Smooth muscle cell (in vitro differentiated cells): ENCODE data around the gene USH2A. TPM values are rescaled to one million over a fixed set of nuclear protein-coding genes. Genes with fewer than 3 reads are reported as not detected.

Experiments used
- DNase-seq: peaks from one replicate; lab custom pipeline; 2025; ENCODE audit not compliant: unreplicated experiment; lab: John Stamatoyannopoulos, UW
- H2AFZ ChIP-seq: fragments of 200-600 bp; sonication (generic); 2 replicates; pipeline ENCODE4 v1.6.0; 2016; ENCODE audit warnings: antibody characterized with exemption, low read depth, mild to moderate bottlenecking
- H3F3A ChIP-seq: fragments of 200-600 bp; sonication (generic); 2 replicates; pipeline ENCODE4 v1.6.0; 2017; ENCODE audit warnings: antibody characterized with exemption, low read depth
- H3K27ac ChIP-seq: fragments of 200-600 bp; sonication (generic); 2 replicates; pipeline ENCODE4 v1.5.1; 2016; ENCODE audit warnings: low read depth, mild to moderate bottlenecking
- H3K27me3 ChIP-seq: fragments of 200-600 bp; sonication (generic); 2 replicates; pipeline ENCODE4 v1.6.1; 2016; ENCODE audit warnings: low read depth, mild to moderate bottlenecking
- H3K36me3 ChIP-seq: fragments of 200-600 bp; sonication (generic); 2 replicates; pipeline ENCODE4 v1.5.1; 2016; ENCODE audit warnings: low read depth
- H3K4me1 ChIP-seq: fragments of 200-600 bp; sonication (generic); 2 replicates; pipeline ENCODE4 v1.5.1; 2016; ENCODE audit warnings: low read depth
- H3K4me2 ChIP-seq: fragments of 200-600 bp; sonication (generic); 2 replicates; pipeline ENCODE4 v1.6.0; 2016; ENCODE audit warnings: mild to moderate bottlenecking
- H3K4me3 ChIP-seq: fragments of 200-600 bp; sonication (generic); 2 replicates; pipeline ENCODE4 v1.5.1; 2016; ENCODE audit warnings: mild to moderate bottlenecking
- H3K79me2 ChIP-seq: fragments of 200-600 bp; sonication (generic); 2 replicates; pipeline ENCODE4 v1.6.0; 2016; ENCODE audit warnings: low read depth, mild to moderate bottlenecking
- H3K9ac ChIP-seq: fragments of 200-600 bp; sonication (generic); 2 replicates; pipeline ENCODE4 v1.6.0; 2016; ENCODE audit warnings: low read depth
- H3K9me3 ChIP-seq: fragments of 200-600 bp; sonication (generic); replicated peaks from 2 replicates; pipeline ENCODE4 v1.5.1; 2016; ENCODE audit warnings: low read depth
- H4K20me1 ChIP-seq: fragments of 200-600 bp; sonication (generic); 2 replicates; pipeline ENCODE4 v1.6.0; 2016; ENCODE audit warnings: low read depth
- WGBS: methylation state at CpG from one replicate; pipeline ENCODE4 v1.1.7; 2016; ENCODE audit warnings: low lambda C conversion rate; 5-methylcytosine and 5-hydroxymethylcytosine counted together
- polyA plus RNA-seq: library from polyadenylated mRNA; unstranded; fragments of >200 nt; fragmentation: Nextera tagmentation; extraction: Ambion mirVana; gene quantifications from 2 replicates; pipeline ENCODE4 v1.2.1, GENCODE V29; 2016
- total RNA-seq: library from RNA; depleted of rRNA; stranded (reverse); fragments of >200 nt; gene quantifications from 2 replicates; pipeline ENCODE4 v1.2.3, GENCODE V29; 2014
- TF ChIP-seq, protein P1 (sequence below): fragments of 200-600 bp; sonication (generic); IDR thresholded peaks from 2 replicates; pipeline ENCODE4 v1.5.1; 2017; ENCODE audit warnings: borderline replicate concordance, mild to moderate bottlenecking, antibody characterized with exemption; ENCODE audit not compliant: insufficient read depth, poor library complexity, severe bottlenecking

USH2A gene
- total and polyA plus RNA-seq, 2 experiments from 2014 or later: under 0.01 TPM; not detected in 1

DNA sequence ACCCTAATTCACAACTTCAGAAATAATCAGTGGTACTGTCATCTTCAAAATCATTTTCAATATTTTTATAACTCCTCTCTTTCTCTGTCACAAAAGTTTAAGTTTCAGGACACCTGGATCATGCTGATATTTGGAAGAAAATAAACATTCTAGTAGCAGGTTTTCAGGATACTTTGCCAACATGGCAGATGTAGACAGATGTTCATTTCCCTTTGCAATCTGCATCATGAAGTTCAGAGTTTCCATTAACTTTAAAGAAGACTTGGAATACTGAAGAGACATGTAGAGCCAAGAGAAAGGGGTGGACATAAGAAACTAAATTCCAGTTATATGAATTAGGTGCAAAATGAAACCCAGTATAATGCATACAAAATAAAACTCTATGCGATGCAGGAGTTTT, 218.1 kb downstream of the USH2A start:
- H3K27me3 ChIP-seq: no peaks in the 10 kb centered on the region
- TF ChIP-seq, protein P1, sequence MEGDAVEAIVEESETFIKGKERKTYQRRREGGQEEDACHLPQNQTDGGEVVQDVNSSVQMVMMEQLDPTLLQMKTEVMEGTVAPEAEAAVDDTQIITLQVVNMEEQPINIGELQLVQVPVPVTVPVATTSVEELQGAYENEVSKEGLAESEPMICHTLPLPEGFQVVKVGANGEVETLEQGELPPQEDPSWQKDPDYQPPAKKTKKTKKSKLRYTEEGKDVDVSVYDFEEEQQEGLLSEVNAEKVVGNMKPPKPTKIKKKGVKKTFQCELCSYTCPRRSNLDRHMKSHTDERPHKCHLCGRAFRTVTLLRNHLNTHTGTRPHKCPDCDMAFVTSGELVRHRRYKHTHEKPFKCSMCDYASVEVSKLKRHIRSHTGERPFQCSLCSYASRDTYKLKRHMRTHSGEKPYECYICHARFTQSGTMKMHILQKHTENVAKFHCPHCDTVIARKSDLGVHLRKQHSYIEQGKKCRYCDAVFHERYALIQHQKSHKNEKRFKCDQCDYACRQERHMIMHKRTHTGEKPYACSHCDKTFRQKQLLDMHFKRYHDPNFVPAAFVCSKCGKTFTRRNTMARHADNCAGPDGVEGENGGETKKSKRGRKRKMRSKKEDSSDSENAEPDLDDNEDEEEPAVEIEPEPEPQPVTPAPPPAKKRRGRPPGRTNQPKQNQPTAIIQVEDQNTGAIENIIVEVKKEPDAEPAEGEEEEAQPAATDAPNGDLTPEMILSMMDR: no peak
- no peak overlapping the region for H3K27ac ChIP-seq
- no peaks in the 10 kb centered on the region for H3K36me3 ChIP-seq
- H3K9ac ChIP-seq: no peak overlapping the region
- H3K79me2 ChIP-seq: no peaks in the 10 kb centered on the region
- no peak overlapping the region for H3K4me3 ChIP-seq
- 93% methylated on average over 1 of the region's 1 CpG for WGBS
- no peak overlapping the region for H2AFZ ChIP-seq
- no peaks in the 10 kb centered on the region for H4K20me1 ChIP-seq
- H3K9me3 ChIP-seq: no peaks in the 10 kb centered on the region
- DNase-seq: no peak
- no peak overlapping the region for H3K4me2 ChIP-seq
- H3K4me1 ChIP-seq: no peaks in the 10 kb centered on the region
- no peaks in the 10 kb centered on the region for H3F3A ChIP-seq

DNA sequence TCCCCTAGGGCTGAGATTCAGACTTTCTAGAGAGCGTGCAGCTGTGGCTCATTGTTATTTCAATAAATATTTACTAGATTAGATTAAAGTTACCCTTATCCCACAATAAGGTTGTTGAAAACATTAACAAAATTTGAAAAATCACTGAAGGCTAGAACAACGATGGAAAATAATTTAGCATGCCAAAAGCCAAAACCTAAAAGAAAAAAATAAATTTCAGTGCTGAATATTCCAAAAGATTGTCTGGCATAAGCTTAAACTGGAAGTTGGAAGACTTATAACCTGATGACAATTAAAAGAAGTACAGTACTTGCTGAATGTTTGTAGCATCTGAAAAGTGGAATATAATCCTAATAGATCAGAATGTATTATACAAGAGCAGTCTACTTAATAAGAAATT, 221.3 kb downstream of the USH2A start:
- H3K4me2 ChIP-seq: no peak overlapping the region
- WGBS: 86% methylated on average over 2 of the region's 2 CpGs
- no peaks in the 10 kb centered on the region for H3K36me3 ChIP-seq
- H3K4me1 ChIP-seq: no peaks in the 10 kb centered on the region
- H3K27ac ChIP-seq: no peak overlapping the region
- TF ChIP-seq, protein P1: no peak
- no peaks in the 10 kb centered on the region for H3K79me2 ChIP-seq
- H3F3A ChIP-seq: no peaks in the 10 kb centered on the region
- no peak overlapping the region for H2AFZ ChIP-seq
- no peak for DNase-seq
- H3K4me3 ChIP-seq: no peak overlapping the region
- H3K9me3 ChIP-seq: no peaks in the 10 kb centered on the region
- no peaks in the 10 kb centered on the region for H4K20me1 ChIP-seq
- no peak overlapping the region for H3K9ac ChIP-seq
- peaks cover 10% of the 10 kb centered on the region for H3K27me3 ChIP-seq

DNA sequence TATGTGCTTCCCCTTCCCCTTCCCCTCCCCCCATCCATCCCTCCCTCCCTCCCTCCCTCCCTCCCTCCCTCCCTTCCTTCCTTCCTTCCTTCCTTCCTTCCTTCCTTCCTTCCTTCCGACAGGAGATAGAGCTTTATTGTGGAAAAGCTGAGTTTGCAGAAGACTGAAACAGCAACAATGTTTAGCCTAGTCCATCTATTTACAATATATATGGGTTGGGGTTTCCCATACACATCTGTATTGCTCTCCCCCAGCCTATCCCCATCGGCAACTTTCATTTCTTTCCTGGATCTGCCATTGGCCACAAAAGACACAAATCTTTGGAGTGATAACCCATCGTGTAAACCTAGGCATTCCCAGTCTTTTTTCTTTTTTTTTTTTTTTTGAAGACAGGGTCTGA, 222.3 kb downstream of the USH2A start:
- Histone ChIP-seq H3F3A (no peaks in the 10 kb centered on the region), H3K9ac (no peak overlapping the region), H3K4me3 (no peak overlapping the region), H3K27me3 (peaks cover 12% of the 10 kb centered on the region), H3K27ac (no peak overlapping the region), H3K79me2 (no peaks in the 10 kb centered on the region), H3K4me2 (no peak overlapping the region), H4K20me1 (no peaks in the 10 kb centered on the region), H3K36me3 (no peaks in the 10 kb centered on the region), H2AFZ (no peak overlapping the region), H3K9me3 (no peaks in the 10 kb centered on the region), H3K4me1 (no peaks in the 10 kb centered on the region)
- WGBS: 91% methylated on average over 2 of the region's 3 CpGs
- TF ChIP-seq, protein P1: no peak
- no peak for DNase-seq

DNA sequence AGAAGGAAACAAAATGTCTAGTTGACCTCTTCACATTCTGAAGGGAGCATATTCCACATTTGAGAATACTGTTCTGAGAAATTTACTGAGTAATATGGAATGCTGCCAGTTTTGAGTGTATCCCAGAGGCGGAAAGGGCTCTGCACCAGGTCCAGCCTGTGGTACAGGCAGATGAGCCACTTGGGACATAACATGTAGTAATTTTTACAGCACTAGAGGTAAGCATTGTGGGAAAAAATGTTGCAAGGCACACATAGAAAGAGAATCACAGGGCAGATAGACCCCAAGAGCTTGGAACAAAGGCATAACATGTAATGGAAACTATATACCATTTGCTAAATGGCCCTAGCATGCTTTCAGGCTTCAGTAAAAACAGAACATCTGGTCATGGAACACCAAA, 228.5 kb downstream of the USH2A start:
- no peaks in the 10 kb centered on the region for H3K9me3 ChIP-seq
- peaks cover 15% of the 10 kb centered on the region for H3K27me3 ChIP-seq
- H3K79me2 ChIP-seq: no peaks in the 10 kb centered on the region
- H4K20me1 ChIP-seq: no peaks in the 10 kb centered on the region
- no peaks in the 10 kb centered on the region for H3K36me3 ChIP-seq
- no peak overlapping the region for H3K27ac ChIP-seq
- H3K4me2 ChIP-seq: no peak overlapping the region
- no peak overlapping the region for H3K9ac ChIP-seq
- no peaks in the 10 kb centered on the region for H3K4me1 ChIP-seq
- H3K4me3 ChIP-seq: no peak overlapping the region
- no peak overlapping the region for H2AFZ ChIP-seq
- whole genome bisulfite sequencing: 94% methylated on average over 1 of the region's 1 CpG
- TF ChIP-seq, protein P1: no peak
- DNase-seq: no peak
- no peaks in the 10 kb centered on the region for H3F3A ChIP-seq
